Nucleus accumbens (tissue), 56 donors: ENCODE data around the gene EPM2A.
"Not testable (repeated sequence)": the region's sequence is repeated elsewhere in the genome, so short reads cannot be mapped to it uniquely, and the experiment has no call there.

Experiments used
- DNase-seq, 56 donors: peaks; one replicate each; lab custom pipeline; 2025; lab: John Stamatoyannopoulos, UW

Gene EPM2A

DNA sequence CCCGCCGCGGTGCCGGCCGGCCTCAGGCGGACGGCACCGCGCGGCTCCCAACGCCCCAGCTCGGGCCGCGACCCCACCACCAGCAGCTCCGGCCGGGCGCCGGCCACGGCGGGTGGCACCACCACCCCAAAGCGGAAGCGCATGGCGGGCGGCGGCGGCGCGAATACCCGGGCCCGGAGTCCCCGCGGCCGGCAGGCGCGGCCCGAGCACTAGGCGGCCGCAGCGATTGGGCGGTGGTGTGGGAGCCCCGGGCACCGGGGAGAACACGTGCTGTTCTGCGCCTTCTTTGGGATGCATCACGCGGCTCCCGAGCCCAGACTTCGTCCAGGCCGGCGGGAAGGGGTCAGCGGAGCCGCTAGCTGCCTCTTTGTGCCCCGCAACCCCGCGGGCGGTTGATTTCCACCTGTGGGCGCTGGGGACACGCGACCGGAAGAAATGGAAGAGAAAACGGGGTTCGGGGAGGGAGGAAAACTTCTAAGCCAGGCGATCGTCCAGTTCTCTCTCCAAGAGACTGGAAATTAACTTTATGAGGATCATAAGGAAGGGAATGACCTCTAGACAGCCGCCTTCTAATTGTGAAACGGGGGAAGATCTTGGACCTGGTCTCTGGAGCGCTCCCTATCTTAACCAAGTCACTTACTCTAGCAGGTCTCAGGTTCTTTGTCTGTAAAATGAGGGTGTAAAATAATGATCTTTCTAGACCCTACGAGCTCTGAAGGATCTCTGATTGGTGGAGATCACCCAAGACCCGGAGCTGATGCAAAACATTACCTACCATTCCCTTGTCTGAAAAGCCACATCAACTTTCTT is at the start of gene EPM2A:
EPM2A (minus strand) TSS at position 165 of the 810 bp plus-strand sequence; CDS start at position 143, 22 bp downstream.
- DNase-seq, result peak in 54 of 56 donors; percentile 39 to 91 (median 78)

DNA sequence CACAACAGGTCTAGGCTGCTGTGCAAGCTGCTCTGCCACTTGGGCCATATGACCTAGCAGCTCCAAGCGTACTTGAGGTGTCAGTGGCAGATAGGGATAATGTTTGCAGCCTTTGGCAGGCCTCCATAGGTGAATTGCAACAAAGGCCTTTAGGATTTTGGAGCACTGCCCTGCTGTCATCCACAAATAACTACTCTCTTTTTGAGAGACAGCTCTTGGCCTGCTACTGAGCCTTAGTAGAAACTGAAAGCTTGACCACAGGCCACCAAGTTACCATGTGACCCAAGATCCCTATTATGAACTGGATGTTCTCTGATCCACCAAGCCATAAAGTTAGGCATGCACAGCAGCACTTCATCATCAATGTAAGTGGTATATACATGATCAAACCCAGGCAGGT is 49.4 kb upstream of the EPM2A start:
- no peak for DNase-seq

- no peak for DNase-seq
Measured at GRCh38 chr6:145783796-145784195, 48.5 kb upstream of the EPM2A start.

DNA sequence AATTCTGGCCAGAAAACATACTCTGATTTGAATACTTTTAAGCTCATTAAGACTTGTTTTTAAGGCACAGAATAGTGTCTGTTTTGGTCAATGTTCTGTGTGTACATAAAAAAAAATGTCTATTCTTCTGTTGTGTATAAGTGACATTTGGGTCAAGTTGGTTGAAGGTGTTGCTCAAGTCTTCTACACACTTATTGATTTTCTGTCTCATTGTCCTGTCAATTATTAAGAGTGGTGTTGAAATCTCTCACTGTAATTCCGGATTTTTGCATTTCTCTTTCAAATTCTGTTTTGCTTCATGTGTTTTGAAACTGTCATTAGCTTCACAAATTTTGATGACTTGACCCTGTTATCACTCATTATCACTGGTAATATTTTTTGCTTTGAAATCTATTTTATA is 37.5 kb upstream of the EPM2A start:
- DNase-seq, result no peak

- DNase-seq, result no peak
Measured at GRCh38 chr6:145765449-145765848, 30.1 kb upstream of the EPM2A start.

DNA sequence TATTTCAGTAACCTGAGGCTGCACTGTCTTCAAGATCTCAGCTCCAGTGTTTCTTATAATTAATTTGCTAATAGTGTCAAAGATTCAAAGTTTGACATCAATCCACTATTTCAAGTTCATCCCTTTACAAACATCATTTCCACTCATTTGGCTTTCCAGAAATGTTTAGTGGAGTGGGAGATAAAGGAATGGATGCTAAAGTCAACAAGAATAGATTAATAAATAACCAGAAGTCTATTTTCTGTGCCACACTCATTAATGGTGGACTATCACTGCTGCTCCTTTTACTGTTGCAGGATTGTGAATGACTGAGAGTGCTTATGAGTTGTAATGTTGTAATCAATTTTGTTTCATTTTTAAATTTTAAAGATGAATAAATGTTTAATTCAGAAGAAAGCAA is 28.4 kb upstream of the EPM2A start:
- no peak for DNase-seq

- no peak for DNase-seq
Measured at GRCh38 chr6:145761584-145761983, 26.3 kb upstream of the EPM2A start.

DNA sequence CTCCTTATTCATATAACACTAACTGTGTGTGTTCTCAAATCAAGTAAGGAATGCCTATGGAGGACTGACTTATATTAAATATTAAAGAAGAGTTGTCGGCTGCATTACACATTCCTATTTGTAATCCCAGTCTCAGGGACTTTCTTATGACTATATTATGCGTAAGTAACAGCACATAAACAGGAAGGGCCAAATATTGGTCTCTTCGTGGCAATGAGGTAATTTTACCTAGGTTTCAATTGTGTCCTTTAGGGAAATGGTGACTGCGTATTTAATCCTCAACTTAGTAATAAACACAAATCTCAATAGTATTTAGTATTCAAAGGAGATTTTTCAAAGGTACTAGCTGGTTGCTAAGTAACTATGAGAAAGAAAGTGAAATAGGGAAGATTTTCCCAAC is 22.8 kb upstream of the EPM2A start:
- no peak for DNase-seq

DNA sequence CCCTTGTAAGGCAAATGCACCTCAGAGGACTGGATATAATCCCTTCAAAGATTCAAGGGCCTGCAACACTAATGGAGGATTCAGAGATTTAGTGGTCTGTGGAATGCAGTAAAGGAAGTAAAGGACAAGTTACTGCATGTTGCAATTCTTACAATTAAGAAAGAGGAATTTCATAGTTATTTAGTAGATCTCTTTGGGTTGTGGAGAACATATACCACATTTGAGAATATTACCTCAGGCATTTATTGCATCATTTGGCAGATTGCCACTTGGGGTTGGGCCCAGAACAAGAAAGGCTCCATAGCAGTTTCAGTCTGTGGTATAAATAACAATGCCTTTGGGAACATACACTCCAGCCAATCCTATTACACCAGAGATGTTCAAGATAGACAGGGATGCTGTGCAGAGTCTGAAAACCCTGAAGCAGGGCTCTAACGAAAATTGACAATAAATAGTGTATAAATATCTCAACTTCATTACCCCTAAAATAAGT is 20.9 kb upstream of the EPM2A start:
- DNase-seq, result no peak

- no peak for DNase-seq
Measured at GRCh38 chr6:145755682-145756081, 20.4 kb upstream of the EPM2A start.

GRCh38 chr6:145752638-145753037 is 17.3 kb upstream of the EPM2A start:
- no peak for DNase-seq

DNA sequence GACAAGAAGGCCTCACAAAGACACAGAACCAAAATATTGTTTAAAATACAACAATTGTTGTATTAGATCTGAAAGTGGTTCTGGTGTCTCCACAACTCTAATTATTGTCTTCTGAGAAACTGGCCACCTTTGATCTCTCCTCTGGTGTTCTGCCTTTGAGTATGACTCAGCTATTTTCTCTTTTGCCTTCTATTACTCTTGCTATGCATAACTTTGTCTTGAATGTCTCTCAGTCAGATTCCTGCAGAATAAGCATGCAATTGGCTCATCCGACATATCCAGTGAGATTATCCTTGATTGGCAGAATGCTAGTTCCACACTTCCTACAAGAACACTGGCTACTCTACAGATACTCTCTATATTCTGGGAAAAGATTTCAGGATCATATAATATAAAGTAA is 14.3 kb upstream of the EPM2A start:
- no peak for DNase-seq

GRCh38 chr6:145745861-145746260 is 10.5 kb upstream of the EPM2A start:
- DNase-seq, result no peak

GRCh38 chr6:145744619-145745018 is 9.3 kb upstream of the EPM2A start:
- DNase-seq, result no peak

DNA sequence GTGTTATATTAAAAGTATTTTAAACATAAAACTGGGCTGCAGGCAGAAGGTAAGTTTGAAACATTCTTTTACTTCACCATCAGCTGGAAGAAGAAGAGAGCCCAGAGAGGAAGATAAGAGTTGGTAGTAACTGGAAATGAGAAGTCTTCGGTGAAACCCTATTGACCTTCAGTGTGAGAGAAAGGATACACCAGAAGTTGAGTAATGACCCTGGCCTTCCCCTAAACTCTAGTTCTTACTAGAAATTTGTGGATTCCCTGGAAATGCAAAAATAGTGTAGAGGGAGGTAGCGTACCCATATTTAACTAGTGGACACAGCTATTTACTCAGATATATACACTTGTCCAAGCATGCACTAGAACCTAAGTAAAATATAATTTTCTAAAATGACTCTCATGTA is 8.0 kb upstream of the EPM2A start:
- no peak for DNase-seq

DNA sequence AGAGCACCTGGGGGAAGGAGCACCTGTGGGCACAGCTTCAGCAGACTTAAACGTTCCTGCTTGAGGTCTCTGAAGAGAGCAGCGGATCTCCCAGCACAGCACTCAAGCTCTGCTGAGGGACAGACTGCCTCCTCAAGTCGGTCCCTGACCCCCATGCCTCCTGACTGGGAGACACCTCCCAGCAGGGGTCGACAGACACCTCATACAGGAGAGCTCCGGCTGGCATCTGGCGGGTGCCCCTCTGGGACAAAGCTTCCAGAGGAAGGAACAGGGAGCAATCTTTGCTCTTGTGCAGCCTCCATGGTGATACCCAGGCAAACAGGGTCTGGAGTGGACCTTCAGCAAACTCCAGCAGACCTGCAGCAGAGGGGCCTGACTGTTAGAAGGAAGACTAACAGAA is 7.2 kb upstream of the EPM2A start:
- not testable (repeated sequence) for DNase-seq

GRCh38 chr6:145739685-145740084 is 4.4 kb upstream of the EPM2A start:
- not testable (repeated sequence) for DNase-seq

GRCh38 chr6:145738265-145738664 is 2.9 kb upstream of the EPM2A start:
- no peak for DNase-seq

- DNase-seq, result peak in 1 of 56 donors; percentile 4
Measured at GRCh38 chr6:145736661-145737144, 1.4 kb upstream of the EPM2A start.

- peak; percentile 20 to 92 (median 82) for DNase-seq
Measured at GRCh38 chr6:145734486-145735355, 599 bp downstream of the EPM2A start.

DNA sequence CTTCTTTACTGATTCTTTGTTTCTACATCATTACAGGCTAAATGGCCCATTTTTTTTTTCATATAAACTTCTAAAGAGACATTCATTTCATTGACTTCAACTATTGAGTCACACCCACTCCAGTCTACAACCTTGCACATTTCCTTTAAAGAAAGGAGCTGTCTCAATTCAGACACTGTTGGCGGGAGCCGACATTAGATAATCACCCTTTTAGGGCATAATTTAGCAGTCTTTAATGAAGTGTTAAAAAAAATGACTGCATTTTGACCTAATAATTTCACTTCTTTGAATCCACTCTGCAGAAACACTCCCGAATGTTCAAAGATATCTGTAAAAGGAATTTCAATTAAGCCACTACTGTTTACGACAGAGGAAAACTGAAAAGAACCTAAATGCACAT is 1.5 kb downstream of the EPM2A start:
- peak in 1 of 56 donors; percentile 3 for DNase-seq
